Calu3 (cell line): ENCODE results near the gene LRRTM2. TPM values are rescaled to one million over a fixed set of nuclear protein-coding genes. Genes with fewer than 3 reads are reported as not detected.

Experiments
- BruUV-seq: library from RNA; stranded (reverse); fragments of 400-500 nt; replicated peaks from 2 replicates; lab custom pipeline; 2021; lab: Mats Ljungman, UMichigan
- CTCF ChIA-PET: fragments of 300-600 bp; sonication (Branson Sonifier 250); formaldehyde crosslinking; loops from one replicate; lab custom pipeline; 2022; ENCODE audit warnings: antibody characterized with exemption; lab: Charles Lee
- DNase-seq: peaks from one replicate; pipeline ENCODE4 v3.0.0; 2022
- H3K27ac Mint-ChIP-seq: one replicate; pipeline ENCODE4 v1.8.0; 2022; ENCODE audit warnings: mixed read lengths; ENCODE audit not compliant: unreplicated experiment
- H3K27me3 Mint-ChIP-seq: one replicate; pipeline ENCODE4 v1.8.0; 2022; ENCODE audit warnings: mixed read lengths; ENCODE audit not compliant: unreplicated experiment
- H3K36me3 Mint-ChIP-seq: one replicate; pipeline ENCODE4 v1.8.0; 2022; ENCODE audit warnings: mild to moderate bottlenecking, moderate library complexity, mixed read lengths; ENCODE audit not compliant: insufficient read depth, unreplicated experiment
- H3K4me1 Mint-ChIP-seq: one replicate; pipeline ENCODE4 v1.8.0; 2022; ENCODE audit warnings: mild to moderate bottlenecking, low read depth, mixed read lengths; ENCODE audit not compliant: unreplicated experiment
- H3K4me3 Mint-ChIP-seq: one replicate; pipeline ENCODE4 v1.8.0; 2022; ENCODE audit warnings: mild to moderate bottlenecking, low read depth, moderate library complexity, mixed read lengths; ENCODE audit not compliant: unreplicated experiment
- H3K9me3 Mint-ChIP-seq: one replicate; pipeline ENCODE4 v1.8.0; 2022; ENCODE audit warnings: low read depth, mixed read lengths; ENCODE audit not compliant: unreplicated experiment
- intact Hi-C: fragments of 100-400 bp; cut with micrococcal nuclease; formaldehyde crosslinking; loops from one replicate; pipeline ENCODE4 v1.10.0; 2022; ENCODE audit not compliant: unreplicated experiment
- total RNA-seq: library from RNA; stranded (reverse); gene quantifications from 2 replicates; pipeline ENCODE4 v1.2.3, GENCODE V29; 2022
- TF ChIP-seq, protein P1 (sequence below): fragments of 200-600 bp; IDR thresholded peaks from one replicate; pipeline ENCODE4 v1.8.0; 2022; ENCODE audit warnings: antibody characterized with exemption; ENCODE audit not compliant: unreplicated experiment

Gene LRRTM2
- total RNA-seq, 1 experiment from 2014 or later, result not detected

- Mint-ChIP-seq H3K27ac (no peak overlapping the region), H3K4me1 (no peaks in the 10 kb centered on the region), H3K27me3 (no peaks in the 10 kb centered on the region), H3K36me3 (peaks cover 60% of the 10 kb centered on the region), H3K4me3 (no peak overlapping the region), H3K9me3 (no peaks in the 10 kb centered on the region)
- TF ChIP-seq, protein P1, sequence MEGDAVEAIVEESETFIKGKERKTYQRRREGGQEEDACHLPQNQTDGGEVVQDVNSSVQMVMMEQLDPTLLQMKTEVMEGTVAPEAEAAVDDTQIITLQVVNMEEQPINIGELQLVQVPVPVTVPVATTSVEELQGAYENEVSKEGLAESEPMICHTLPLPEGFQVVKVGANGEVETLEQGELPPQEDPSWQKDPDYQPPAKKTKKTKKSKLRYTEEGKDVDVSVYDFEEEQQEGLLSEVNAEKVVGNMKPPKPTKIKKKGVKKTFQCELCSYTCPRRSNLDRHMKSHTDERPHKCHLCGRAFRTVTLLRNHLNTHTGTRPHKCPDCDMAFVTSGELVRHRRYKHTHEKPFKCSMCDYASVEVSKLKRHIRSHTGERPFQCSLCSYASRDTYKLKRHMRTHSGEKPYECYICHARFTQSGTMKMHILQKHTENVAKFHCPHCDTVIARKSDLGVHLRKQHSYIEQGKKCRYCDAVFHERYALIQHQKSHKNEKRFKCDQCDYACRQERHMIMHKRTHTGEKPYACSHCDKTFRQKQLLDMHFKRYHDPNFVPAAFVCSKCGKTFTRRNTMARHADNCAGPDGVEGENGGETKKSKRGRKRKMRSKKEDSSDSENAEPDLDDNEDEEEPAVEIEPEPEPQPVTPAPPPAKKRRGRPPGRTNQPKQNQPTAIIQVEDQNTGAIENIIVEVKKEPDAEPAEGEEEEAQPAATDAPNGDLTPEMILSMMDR, result no peak
- DNase-seq, result no peak
- BruUV-seq, result no TSS peak
- intact Hi-C loops, result loop anchor here (10.0 kb wide), 1 partner anchor 134 kb away; no protein-coding TSS in a partner anchor
- CTCF ChIA-PET, result no interaction called here
These were observed 43.6 kb upstream of the LRRTM2 start for GRCh38 chr5:138918686-138919085.

- H3K27ac Mint-ChIP-seq, result no peak overlapping the region
- TF ChIP-seq, protein P1, result no peak
- DNase-seq, result no peak
- no peaks in the 10 kb centered on the region for H3K27me3 Mint-ChIP-seq
- intact Hi-C loops, result loop anchor here (10.0 kb wide), 1 partner anchor 130 kb away; no protein-coding TSS in a partner anchor
- no peak overlapping the region for H3K4me3 Mint-ChIP-seq
- H3K9me3 Mint-ChIP-seq, result no peaks in the 10 kb centered on the region
- BruUV-seq, result no TSS peak
- CTCF ChIA-PET, result no interaction called here
- no peaks in the 10 kb centered on the region for H3K4me1 Mint-ChIP-seq
- H3K36me3 Mint-ChIP-seq, result peaks cover 52% of the 10 kb centered on the region
These were observed 39.2 kb upstream of the LRRTM2 start for GRCh38 chr5:138914338-138914737.

- TF ChIP-seq, protein P1, result no peak
- CTCF ChIA-PET, result no interaction called here
- Mint-ChIP-seq H3K27me3 (no peaks in the 10 kb centered on the region), H3K27ac (no peak overlapping the region), H3K4me3 (no peak overlapping the region), H3K4me1 (no peaks in the 10 kb centered on the region), H3K36me3 (peaks cover 48% of the 10 kb centered on the region), H3K9me3 (no peaks in the 10 kb centered on the region)
- no TSS peak for BruUV-seq
- intact Hi-C loops, result loop anchor here (10.0 kb wide), 1 partner anchor 129 kb away; no protein-coding TSS in a partner anchor
- DNase-seq, result no peak
These were observed 38.6 kb upstream of the LRRTM2 start for GRCh38 chr5:138913773-138914172.

GRCh38 chr5:138912093-138912492, 37.0 kb upstream of the LRRTM2 start:
- H3K9me3 Mint-ChIP-seq, result no peaks in the 10 kb centered on the region
- H3K4me3 Mint-ChIP-seq, result no peak overlapping the region
- H3K27me3 Mint-ChIP-seq, result no peaks in the 10 kb centered on the region
- TF ChIP-seq, protein P1, result no peak
- no peak for DNase-seq
- H3K36me3 Mint-ChIP-seq, result peaks cover 47% of the 10 kb centered on the region
- CTCF ChIA-PET, result no interaction called here
- BruUV-seq, result no TSS peak
- H3K4me1 Mint-ChIP-seq, result no peaks in the 10 kb centered on the region
- intact Hi-C loops, result loop anchor here (10.0 kb wide), 1 partner anchor 127 kb away; no protein-coding TSS in a partner anchor
- H3K27ac Mint-ChIP-seq, result peak overlapping the region; percentile 2
